Aortic smooth muscle cell (primary cell): Measurements from ENCODE around the gene KDM8. TPM values are rescaled to one million over a fixed set of nuclear protein-coding genes. Genes with fewer than 3 reads are reported as not detected.

Source experiments
- total RNA-seq: library from RNA; depleted of rRNA; stranded (reverse); fragments of >200 nt; gene quantifications from 2 replicates; pipeline ENCODE4 v1.2.3, GENCODE V29; 2014

Gene KDM8
- 1.8 and 2.8 TPM in 2 replicates for total RNA-seq

DNA sequence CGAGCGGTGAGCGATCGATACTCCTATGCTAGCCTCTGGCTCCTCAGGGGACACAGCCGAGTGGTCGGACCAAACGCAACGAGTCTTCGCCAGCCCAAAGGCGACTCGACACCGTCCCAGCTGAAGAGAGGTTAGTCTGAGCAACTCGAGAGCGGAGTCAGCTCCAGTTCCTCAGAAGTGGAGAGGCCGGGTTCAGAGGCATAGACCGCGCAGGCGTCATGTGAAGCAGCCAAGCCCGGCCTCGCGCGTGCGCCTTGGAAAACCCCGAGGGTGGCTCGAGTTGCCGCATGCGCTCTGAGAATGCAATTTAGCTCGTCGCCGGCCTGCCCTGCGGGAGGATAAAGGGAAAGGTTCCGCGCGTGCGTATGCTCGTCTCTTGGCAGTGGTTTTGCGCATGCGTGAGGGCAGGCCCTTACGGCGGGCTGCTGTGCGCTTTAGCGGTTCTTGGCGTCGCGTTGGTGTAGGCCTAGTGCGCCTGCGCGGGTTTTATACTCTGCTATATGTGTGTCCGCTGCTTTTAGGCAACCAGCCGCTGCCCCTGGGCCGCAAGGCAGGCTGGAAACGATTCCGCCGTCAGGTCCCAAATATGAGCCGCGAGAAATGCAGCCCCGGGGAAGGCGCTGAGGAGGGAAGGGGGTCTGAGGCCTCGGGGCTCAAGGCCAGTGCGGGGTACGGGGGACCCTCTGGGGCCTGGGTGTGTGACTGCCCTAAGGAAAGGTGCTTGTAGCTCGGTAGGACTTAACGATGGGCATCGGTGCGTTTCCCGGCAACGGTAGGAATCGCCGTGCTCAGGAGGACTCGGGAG, at the start of gene KDM8:
Gene KDM8, plus strand, starts transcription at position 20 of the 805 bp plus-strand sequence. CDS start 6,598 bp downstream, outside the sequence.

DNA sequence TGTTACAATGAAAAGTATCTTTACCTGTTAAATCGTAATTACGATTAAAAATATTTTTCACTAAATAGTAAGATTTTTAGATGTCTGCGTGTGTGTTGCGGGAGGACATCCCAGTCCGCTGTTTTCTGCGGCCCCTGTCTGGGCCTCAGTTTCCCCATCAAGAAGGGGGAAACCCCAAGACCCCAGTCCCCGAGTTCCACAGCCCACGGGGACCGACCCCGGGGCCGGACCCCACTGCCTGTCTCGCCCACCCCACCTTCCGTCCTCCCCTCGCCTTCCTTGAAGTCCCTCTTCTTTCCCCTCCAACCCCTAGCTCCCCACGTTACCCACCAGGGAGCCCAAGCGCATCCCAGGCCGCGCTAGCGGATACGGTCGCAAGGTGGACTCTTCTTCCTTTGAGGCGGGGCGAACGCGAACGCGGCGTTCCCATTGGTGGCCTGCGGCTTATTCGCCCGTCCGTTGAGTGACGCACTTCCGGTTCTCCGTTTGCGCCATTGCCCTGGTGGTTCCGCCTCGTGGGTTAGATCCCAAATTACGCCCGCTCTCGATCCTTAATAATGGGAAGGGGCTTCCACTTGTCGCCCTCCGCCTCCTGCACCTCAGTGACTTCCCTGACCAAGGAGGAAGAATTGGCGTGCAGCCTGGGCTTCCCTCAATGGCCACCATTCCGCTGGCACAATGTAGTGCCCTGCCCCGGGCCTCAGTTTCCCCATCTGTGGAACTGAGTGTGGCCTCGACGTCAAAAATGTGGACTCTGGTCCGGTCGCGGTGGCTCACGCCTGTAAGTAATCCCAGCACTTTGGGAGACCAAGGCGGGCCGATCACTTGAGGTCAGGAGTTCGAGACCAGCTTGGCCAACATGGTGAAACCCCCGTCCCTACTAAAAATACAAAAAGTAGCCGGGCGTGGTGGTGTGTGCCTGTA, 65.3 kb downstream of the KDM8 start, which contains the start of gene NSMCE1:
Gene NSMCE1, minus strand, starts transcription at position 397 of the 924 bp plus-strand sequence. CDS start 11,202 bp downstream, outside the sequence.

Other genes with a start within 250 kb of the KDM8 start
- gene C16orf82, start 136.6 kb upstream of the KDM8 start, total RNA-seq: not detected in 2 replicates
- 119 and 145 TPM in 2 replicates for gene NSMCE1, start 65.2 kb downstream of the KDM8 start, total RNA-seq
- gene IL4R, start 110.4 kb downstream of the KDM8 start, total RNA-seq: 21.3 and 24.7 TPM in 2 replicates
- gene IL21R, start 198.6 kb downstream of the KDM8 start, total RNA-seq: 0.79 and 1.9 TPM in 2 replicates